Endothelial cell of umbilical vein (primary cell): ENCODE measurements around the gene PGAP6. TPM values are rescaled to one million over a fixed set of nuclear protein-coding genes. Genes with fewer than 3 reads are reported as not detected.
"Not testable (repeated sequence)": the region's sequence is repeated elsewhere in the genome, so short reads cannot be mapped to it uniquely, and the experiment has no call there.

Experiments used
- BruUV-seq: library from RNA; stranded (reverse); fragments of 400-500 nt; replicated peaks from 2 replicates; lab custom pipeline; 2021; lab: Mats Ljungman, UMichigan
- CTCF ChIA-PET: fragments of 300-600, 350-600 bp; sonication (Branson Sonifier 250); formaldehyde crosslinking; loops from one replicate; lab custom pipeline; 2021; ENCODE audit warnings: antibody characterized with exemption, inconsistent platforms; lab: Charles Lee
- POLR2A ChIA-PET: fragments of 300-600, 350-600 bp; sonication (Branson Sonifier 250); formaldehyde crosslinking; loops from one replicate; lab custom pipeline; 2021; ENCODE audit warnings: antibody characterized with exemption, inconsistent platforms; lab: Charles Lee
- DNase-seq: peaks from one replicate; pipeline ENCODE4 v3.0.0-alpha.2; 2011; ENCODE audit warnings: low read depth, low spot score
- FAIRE-seq: peaks from 2 replicates; lab custom pipeline; 2011; peaks lifted over from hg19 to GRCh38; lab: Jason Lieb, UNC
- H2AFZ ChIP-seq: 2 replicates; pipeline ENCODE4 v1.6.0; 2012; ENCODE audit warnings: low read depth, low read length, control low read depth, inconsistent platforms
- H3K27ac ChIP-seq: 2 replicates; pipeline ENCODE4 v1.5.1; 2011; ENCODE audit warnings: low read depth, mild to moderate bottlenecking, control low read depth, low read length, moderate library complexity; ENCODE audit not compliant: insufficient read depth
- H3K27me3 ChIP-seq, 2 experiments: 2 replicates each; pipeline versions ENCODE4 v1.6.0 to v1.6.1; 2011; ENCODE audit warnings: low read length in 2 of 2, mixed read lengths in 1 of 2; ENCODE audit not compliant: control insufficient read depth in 2 of 2, insufficient read depth in 2 of 2
- H3K36me3 ChIP-seq, 2 experiments: 2 replicates in 1 of 2; 3 replicates in 1 of 2; pipeline ENCODE4 v1.5.1; 2011; ENCODE audit warnings: low read length in 2 of 2, mild to moderate bottlenecking in 1 of 2, moderate library complexity in 1 of 2; ENCODE audit not compliant: control insufficient read depth in 2 of 2, insufficient read depth in 2 of 2; ENCODE audit errors: extremely low read depth in 1 of 2
- H3K4me1 ChIP-seq: 3 replicates; pipeline ENCODE4 v1.5.1; 2011; ENCODE audit warnings: mild to moderate bottlenecking, low read length; ENCODE audit not compliant: control insufficient read depth, insufficient read depth; ENCODE audit errors: extremely low read depth
- H3K4me2 ChIP-seq: 2 replicates; pipeline ENCODE4 v1.6.1; 2011; ENCODE audit warnings: low read length, control low read depth, mixed read lengths; ENCODE audit not compliant: insufficient read depth
- H3K4me3 ChIP-seq, 3 experiments: fragments of 200-600 bp in 1 of 3; sonication (generic), shearing (Covaris generic) in 1 of 3; replicated peaks in 1 of 3; 2 replicates each; pipeline ENCODE4 v1.5.1; 2011 to 2016; ENCODE audit warnings: control low read depth in 3 of 3, low read length in 3 of 3, mild to moderate bottlenecking in 2 of 3, inconsistent platforms in 1 of 3, low read depth in 1 of 3, moderate library complexity in 1 of 3; ENCODE audit not compliant: insufficient read depth in 1 of 3
- H3K79me2 ChIP-seq: 2 replicates; pipeline ENCODE4 v1.6.0; 2012; ENCODE audit warnings: low read length, inconsistent platforms; ENCODE audit not compliant: control insufficient read depth, insufficient read depth
- H3K9ac ChIP-seq: replicated peaks from 2 replicates; pipeline ENCODE3; 2011; ENCODE audit warnings: low read length, control low read depth; ENCODE audit not compliant: insufficient read depth; ENCODE audit errors: extremely low read depth
- H3K9me1 ChIP-seq: replicated peaks from 3 replicates; pipeline ENCODE4 v1.6.0; 2011; ENCODE audit warnings: mild to moderate bottlenecking, low read length; ENCODE audit not compliant: control insufficient read depth, insufficient read depth; ENCODE audit errors: extremely low read depth
- H3K9me3 ChIP-seq: replicated peaks from 2 replicates; pipeline ENCODE4 v1.5.1; 2012; ENCODE audit warnings: low read length, inconsistent platforms; ENCODE audit not compliant: control insufficient read depth, insufficient read depth
- H4K20me1 ChIP-seq: replicated peaks from 2 replicates; pipeline ENCODE3; 2011; ENCODE audit warnings: mild to moderate bottlenecking, low read length; ENCODE audit not compliant: control insufficient read depth, insufficient read depth; ENCODE audit errors: extremely low read depth
- CTCF ChIP-seq, 2 donors: IDR thresholded peaks; 1 replicate in 1 of 2; 2 replicates in 1 of 2; pipeline ENCODE4 v1.5.1; 2011; ENCODE audit warnings: low read length in 2 of 2, mild to moderate bottlenecking in 2 of 2, moderate library complexity in 2 of 2, control low read depth in 1 of 2, inconsistent platforms in 1 of 2, low read depth in 1 of 2; ENCODE audit not compliant: insufficient read depth in 1 of 2; ENCODE audit errors: extremely low read depth in 1 of 2
- EZH2 ChIP-seq: IDR thresholded peaks from 2 replicates; pipeline ENCODE4 v1.6.1; 2012; ENCODE audit warnings: borderline replicate concordance, low read depth, mild to moderate bottlenecking, moderate library complexity, low read length, inconsistent platforms; ENCODE audit not compliant: severe bottlenecking
- FOS ChIP-seq: IDR thresholded peaks from 2 replicates; pipeline ENCODE4 v1.6.1; 2011; ENCODE audit warnings: mild to moderate bottlenecking, low read length, moderate library complexity, borderline replicate concordance; ENCODE audit not compliant: insufficient read depth
- GATA2 ChIP-seq: IDR thresholded peaks from 2 replicates; pipeline ENCODE4 v1.7.0; 2011; ENCODE audit warnings: low read depth, mild to moderate bottlenecking, moderate library complexity, mixed read lengths, low read length; ENCODE audit not compliant: insufficient read length, insufficient read depth
- JUN ChIP-seq: IDR thresholded peaks from 2 replicates; pipeline ENCODE4 v1.6.1; 2011; ENCODE audit warnings: borderline replicate concordance, low read depth; ENCODE audit not compliant: insufficient read length, insufficient read depth
- MAX ChIP-seq: IDR thresholded peaks from 2 replicates; pipeline ENCODE4 v1.6.1; 2011; ENCODE audit not compliant: insufficient read depth, insufficient read length
- MYC ChIP-seq: IDR thresholded peaks from one replicate; pipeline ENCODE4 v1.6.1; 2011; ENCODE audit warnings: mild to moderate bottlenecking, low read depth, low read length
- POLR2A ChIP-seq: IDR thresholded peaks from 2 replicates; pipeline ENCODE4 v1.6.1; 2012; ENCODE audit warnings: low read depth, mild to moderate bottlenecking, control low read depth, low read length
- POLR2AphosphoS5 ChIP-seq: IDR thresholded peaks from 2 replicates; pipeline ENCODE4 v1.6.1; 2012; ENCODE audit warnings: low read depth, mild to moderate bottlenecking, control low read depth, low read length, moderate library complexity; ENCODE audit not compliant: insufficient read depth
- dilution Hi-C: fragments of 300-500 bp; cut with MboI; formaldehyde crosslinking; loops from one replicate; pipeline ENCODE4 v1.15.0; 2019; ENCODE audit warnings: low sequenced_read_pairs; ENCODE audit not compliant: extremely low pct_ligation_motif_present
- intact Hi-C: fragments of 100-400 bp; cut with micrococcal nuclease; formaldehyde crosslinking; loops from one replicate; pipeline ENCODE4 v1.10.0; 2022
- polyA plus RNA-seq, 4 experiments: library from polyadenylated mRNA; depleted of rRNA in 3 of 4; stranded (reverse) in 3 of 4; unstranded in 1 of 4; fragments of >200 nt; gene quantifications; 2 replicates each; pipeline versions ENCODE4 v1.2.1 to v1.2.3, GENCODE V29; 2011 to 2012; ENCODE audit warnings: missing spikeins in 1 of 4
- total RNA-seq: library from RNA; stranded (reverse); gene quantifications from 2 replicates; pipeline ENCODE4 v1.2.3, GENCODE V29; 2021

The PGAP6 gene
- total and polyA plus RNA-seq, 2 donors (not counting 3 experiments of a cell fraction or from before 2014, with no cell fraction given), result 89.8 to 365 TPM

- H3K27ac ChIP-seq, H4K20me1 ChIP-seq, BruUV-seq, H3K4me2 ChIP-seq, H2AFZ ChIP-seq, H3K27me3 ChIP-seq, DNase-seq, intact Hi-C loops, H3K9ac ChIP-seq, CTCF ChIA-PET, POLR2A ChIA-PET, dilution Hi-C loops, H3K9me1 ChIP-seq, H3K4me3 ChIP-seq, H3K9me3 ChIP-seq, H3K36me3 ChIP-seq, FAIRE-seq, H3K4me1 ChIP-seq: not testable (repeated sequence)
- H3K79me2 ChIP-seq, result peaks cover 75% of the 10 kb centered on the region
Observed at GRCh38 chr16:334164-334832, 47.5 kb downstream of the PGAP6 start.

GRCh38 chr16:333406-334094, 48.2 kb downstream of the PGAP6 start:
- intact Hi-C loops (no loop called here), dilution Hi-C loops (no loop called here)
- Histone ChIP-seq H3K27me3 (no peaks in the 10 kb centered on the region), H3K4me3 (no peak overlapping the region), H3K79me2 (peaks cover 76% of the 10 kb centered on the region), H3K27ac (no peak overlapping the region), H4K20me1 (no peaks in the 10 kb centered on the region), H3K4me2 (no peak overlapping the region), H3K9me3 (no peaks in the 10 kb centered on the region), H3K36me3 (peaks cover 0 to 3% of the 10 kb centered on the region in 2 experiments), H3K4me1 (no peaks in the 10 kb centered on the region), H3K9me1 (no peaks in the 10 kb centered on the region), H2AFZ (no peak overlapping the region), H3K9ac (no peak overlapping the region)
- FAIRE-seq (no peak), DNase-seq (no peak)
- no peak for TF ChIP-seq GATA2
- TF ChIP-seq EZH2, result no peak
- no peak for TF ChIP-seq MAX
- TF ChIP-seq POLR2AphosphoS5, result no peak
- TF ChIP-seq JUN, result no peak
- TF ChIP-seq CTCF (IDR thresholded peaks at IDR 0.05; ENCODE audit: extremely low read depth in 1 of 2, insufficient read depth in 1 of 2, low read depth in 1 of 2, low read length in 2 of 2), result no peak
- TF ChIP-seq POLR2A, result no peak
- no peak for TF ChIP-seq MYC
- no peak for TF ChIP-seq FOS
- CTCF ChIA-PET, result no interaction called here
- BruUV-seq, result no TSS peak
- POLR2A ChIA-PET, result no interaction called here
